ENCODE results near the gene NPPB.

NPPB gene

GRCh38 chr1:11880181-11880575 is 21.4 kb upstream of the NPPB start:
- TF ChIP-seq, protein P1, sequence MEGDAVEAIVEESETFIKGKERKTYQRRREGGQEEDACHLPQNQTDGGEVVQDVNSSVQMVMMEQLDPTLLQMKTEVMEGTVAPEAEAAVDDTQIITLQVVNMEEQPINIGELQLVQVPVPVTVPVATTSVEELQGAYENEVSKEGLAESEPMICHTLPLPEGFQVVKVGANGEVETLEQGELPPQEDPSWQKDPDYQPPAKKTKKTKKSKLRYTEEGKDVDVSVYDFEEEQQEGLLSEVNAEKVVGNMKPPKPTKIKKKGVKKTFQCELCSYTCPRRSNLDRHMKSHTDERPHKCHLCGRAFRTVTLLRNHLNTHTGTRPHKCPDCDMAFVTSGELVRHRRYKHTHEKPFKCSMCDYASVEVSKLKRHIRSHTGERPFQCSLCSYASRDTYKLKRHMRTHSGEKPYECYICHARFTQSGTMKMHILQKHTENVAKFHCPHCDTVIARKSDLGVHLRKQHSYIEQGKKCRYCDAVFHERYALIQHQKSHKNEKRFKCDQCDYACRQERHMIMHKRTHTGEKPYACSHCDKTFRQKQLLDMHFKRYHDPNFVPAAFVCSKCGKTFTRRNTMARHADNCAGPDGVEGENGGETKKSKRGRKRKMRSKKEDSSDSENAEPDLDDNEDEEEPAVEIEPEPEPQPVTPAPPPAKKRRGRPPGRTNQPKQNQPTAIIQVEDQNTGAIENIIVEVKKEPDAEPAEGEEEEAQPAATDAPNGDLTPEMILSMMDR (IDR thresholded peaks at IDR 0.05; ENCODE audit: low read depth, low read length), result no peak
- H3K4me3 ChIP-seq (replicated peaks in 1 of 2; ENCODE audit: low read depth in 2 of 2, low read length in 2 of 2), result no peak overlapping the region
- no peak for DNase-seq (ENCODE audit: low read depth in 2 of 2)

GRCh38 chr1:11879311-11880180 is 20.8 kb upstream of the NPPB start:
- DNase-seq (ENCODE audit: low read depth in 2 of 2), result no peak
- TF ChIP-seq, protein P1 (IDR thresholded peaks at IDR 0.05; ENCODE audit: low read depth, low read length), result no peak
- H3K4me3 ChIP-seq (replicated peaks in 1 of 2; ENCODE audit: low read depth in 2 of 2, low read length in 2 of 2), result no peak overlapping the region

DNA sequence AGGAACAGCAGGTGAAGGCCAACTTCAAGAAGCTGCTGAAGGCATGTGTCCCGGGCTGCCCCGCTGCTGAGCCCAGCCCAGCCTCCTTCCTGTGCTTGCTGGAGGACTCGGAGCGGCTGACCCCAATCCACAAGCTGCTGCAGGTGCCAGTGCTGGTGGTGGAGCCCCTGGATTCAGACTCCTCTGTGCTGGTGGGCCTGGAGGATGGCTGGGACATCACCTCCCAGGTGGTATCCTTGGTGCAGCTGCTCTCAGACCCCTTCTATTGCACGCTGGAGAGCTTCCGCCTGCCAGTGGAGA is 20.1 kb upstream of the NPPB start:
- DNase-seq (ENCODE audit: low read depth in 2 of 2), result no peak
- TF ChIP-seq, protein P1 (IDR thresholded peaks at IDR 0.05; ENCODE audit: low read depth, low read length), result no peak
- H3K4me3 ChIP-seq (replicated peaks in 1 of 2; ENCODE audit: low read depth in 2 of 2, low read length in 2 of 2), result no peak overlapping the region

DNA sequence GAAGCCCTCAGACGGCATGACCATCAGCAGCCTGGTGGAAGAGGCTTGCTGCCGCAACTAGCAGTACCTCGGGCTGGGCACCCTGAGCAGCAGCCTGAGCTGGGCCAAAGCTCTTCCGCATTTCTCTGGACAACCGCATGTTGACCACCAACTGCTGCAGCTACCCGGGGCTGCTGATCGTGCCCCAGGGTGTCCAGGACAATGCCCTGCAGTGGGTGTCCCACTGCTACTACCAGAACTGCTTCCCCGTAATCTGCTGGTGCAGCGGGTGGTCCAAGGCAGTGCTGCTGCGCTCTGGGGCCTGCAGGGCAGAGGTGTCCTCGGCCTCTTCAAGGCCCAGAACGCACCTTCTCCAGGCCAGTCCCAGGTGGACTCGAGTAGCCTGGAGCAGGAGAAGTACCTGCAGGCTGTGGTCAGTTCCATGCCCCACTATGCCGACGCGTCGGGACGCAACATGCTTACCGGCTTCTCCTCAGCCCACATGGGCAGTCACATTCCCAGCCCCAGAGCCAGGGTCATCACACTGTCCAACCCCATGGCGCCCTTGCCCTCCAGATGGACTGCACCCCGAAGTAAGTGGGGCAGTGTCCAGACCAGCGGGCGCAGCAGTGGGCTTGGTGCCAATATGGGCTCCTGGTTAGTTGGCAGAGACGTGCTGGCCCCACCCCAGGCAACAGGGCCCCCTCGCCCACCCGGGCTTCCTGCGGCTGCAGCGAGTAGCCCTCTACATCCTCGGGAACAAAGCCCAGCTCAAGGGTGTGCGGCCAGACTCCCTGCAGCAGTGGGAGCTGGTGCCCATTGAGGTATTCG is 19.5 kb upstream of the NPPB start:
- no peak for DNase-seq (ENCODE audit: low read depth in 2 of 2)
- H3K4me3 ChIP-seq (replicated peaks in 1 of 2; ENCODE audit: low read depth in 2 of 2, low read length in 2 of 2), result no peak overlapping the region
- TF ChIP-seq, protein P1 (IDR thresholded peaks at IDR 0.05; ENCODE audit: low read depth, low read length), result no peak

- TF ChIP-seq, protein P1 (IDR thresholded peaks at IDR 0.05; ENCODE audit: low read depth, low read length), result no peak
- no peak for DNase-seq (ENCODE audit: low read depth in 2 of 2)
- no peak overlapping the region for H3K4me3 ChIP-seq (replicated peaks in 1 of 2; ENCODE audit: low read depth in 2 of 2, low read length in 2 of 2)
Observed at GRCh38 chr1:11877074-11877473, 18.3 kb upstream of the NPPB start.

DNA sequence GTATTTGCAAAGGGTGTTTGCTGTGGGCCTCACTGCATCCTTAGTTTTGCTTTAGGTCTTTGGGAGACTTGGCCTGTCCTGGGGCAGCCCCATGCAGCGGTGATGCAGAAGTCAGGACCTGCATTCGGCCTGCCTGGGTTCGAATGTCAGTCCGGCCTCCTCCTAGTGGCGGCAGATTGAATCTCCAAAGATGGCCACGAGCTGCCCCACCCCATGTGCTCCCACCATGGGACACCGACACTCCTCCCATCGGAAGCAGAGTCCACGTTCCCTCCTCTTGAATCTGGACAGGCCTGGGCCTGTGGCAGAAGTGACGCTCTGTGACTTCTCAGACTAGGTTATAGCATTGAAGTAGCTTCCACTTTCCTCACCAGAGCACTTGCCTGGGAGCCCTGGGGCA is 16.3 kb upstream of the NPPB start:
- TF ChIP-seq, protein P1 (IDR thresholded peaks at IDR 0.05; ENCODE audit: low read depth, low read length), result no peak
- DNase-seq (ENCODE audit: low read depth in 2 of 2), result no peak
- no peak overlapping the region for H3K4me3 ChIP-seq (replicated peaks in 1 of 2; ENCODE audit: low read depth in 2 of 2, low read length in 2 of 2)
